Activated naive CD4-positive, alpha-beta T cell treated with anti-CD3 and anti-CD28 coated beads, Interleukin-2, amount 10 ng/mL, durations not matched to agents 5 hours and 36 hours (primary cell): ENCODE measurements around the gene UGP2. TPM values are rescaled to one million over a fixed set of nuclear protein-coding genes. Genes with fewer than 3 reads are reported as not detected.

Experiments used
- total RNA-seq, 2 experiments: library from RNA; stranded (reverse); gene quantifications; one replicate each; pipeline ENCODE4 v1.2.3, GENCODE V29; 2021

Gene UGP2
- 100 to 1,000 TPM; 148 to 149 TPM for total RNA-seq

GRCh38 chr2:63841254-63842022 is at the start of gene UGP2:
TSS of gene UGP2 (plus strand) at chr2:63841896. CDS start at chr2:63842186, 290 bp downstream.

Other genes with a start within 250 kb of the UGP2 start
- 10 to 100 TPM; 17.3 to 18.2 TPM for gene VPS54, start 177.5 kb downstream of the UGP2 start, total RNA-seq